C4-2B (cell line): Measurements from ENCODE around the gene FOXP1.

ENCODE experiments used
- H3K27ac ChIP-seq: fragments of 450-650 bp; 2 replicates; pipeline ENCODE4 v1.5.1; 2017
- ZFX ChIP-seq: fragments of 450-650 bp; IDR thresholded peaks from 2 replicates; pipeline ENCODE4 v1.6.1; 2017
- TF ChIP-seq, protein P1 (sequence below): fragments of 450-650 bp; conservative IDR thresholded peaks from 2 replicates; pipeline ENCODE4 v1.5.1; 2017; ENCODE audit warnings: mild to moderate bottlenecking

FOXP1 gene

DNA sequence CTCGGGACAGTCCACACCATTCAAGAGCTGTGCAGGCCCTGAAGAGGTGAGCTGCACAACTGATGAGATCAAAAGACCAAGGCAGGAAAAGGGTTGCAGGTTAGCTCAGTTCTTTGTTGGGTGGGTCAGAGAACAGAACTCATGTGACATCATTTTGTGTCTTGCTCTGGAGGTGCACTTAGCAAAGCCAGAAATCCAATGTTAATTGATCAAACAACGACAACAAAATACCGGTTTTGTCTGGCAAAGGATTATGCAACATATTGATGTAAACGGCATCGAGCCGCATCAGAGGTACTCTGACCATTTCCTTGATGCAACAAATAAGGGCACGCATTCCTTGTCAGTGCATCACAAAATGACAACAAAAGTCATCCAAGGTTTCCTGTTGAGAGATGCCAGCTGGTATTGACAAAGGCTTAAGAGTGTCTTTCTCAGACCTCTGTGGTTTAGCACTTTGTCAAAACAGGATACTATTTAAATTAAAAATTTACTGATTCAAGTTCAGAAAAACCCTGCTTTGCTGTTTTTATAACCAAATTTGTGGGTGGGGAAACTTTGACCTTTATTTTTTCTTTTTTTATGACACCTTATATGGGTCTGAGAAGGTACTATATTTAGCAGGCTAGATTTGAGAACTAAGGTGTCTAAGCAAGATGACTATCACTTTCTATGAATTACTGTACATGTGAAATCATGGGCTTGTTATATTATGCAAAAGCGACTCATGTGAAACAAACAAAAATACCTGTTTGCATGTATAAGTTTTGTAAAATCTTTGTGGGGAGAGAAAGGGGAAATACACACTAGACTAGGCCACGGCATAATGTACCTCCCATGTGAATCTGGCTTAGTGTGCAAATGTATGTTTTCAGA is 496.1 kb downstream of the FOXP1 start:
- H3K27ac ChIP-seq: no peak overlapping the region

DNA sequence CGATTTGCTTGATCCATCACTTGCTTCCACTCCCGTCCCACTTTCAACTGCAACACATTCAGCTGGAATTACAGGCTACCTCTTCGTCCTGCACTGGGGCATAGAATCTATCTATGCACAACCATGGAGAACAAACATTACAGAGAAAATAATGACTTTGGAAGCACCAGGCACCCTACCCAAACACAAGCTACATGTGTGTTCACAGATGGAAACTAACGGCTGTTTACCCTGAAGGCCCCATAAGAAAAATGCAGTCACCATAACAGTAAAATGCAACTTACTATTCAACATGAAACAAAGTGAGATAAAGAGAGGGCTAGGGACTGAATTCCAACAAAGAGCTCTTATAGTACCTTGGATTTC is 496.8 kb downstream of the FOXP1 start:
- TF ChIP-seq ZFX: no peak
- TF ChIP-seq, protein P1, sequence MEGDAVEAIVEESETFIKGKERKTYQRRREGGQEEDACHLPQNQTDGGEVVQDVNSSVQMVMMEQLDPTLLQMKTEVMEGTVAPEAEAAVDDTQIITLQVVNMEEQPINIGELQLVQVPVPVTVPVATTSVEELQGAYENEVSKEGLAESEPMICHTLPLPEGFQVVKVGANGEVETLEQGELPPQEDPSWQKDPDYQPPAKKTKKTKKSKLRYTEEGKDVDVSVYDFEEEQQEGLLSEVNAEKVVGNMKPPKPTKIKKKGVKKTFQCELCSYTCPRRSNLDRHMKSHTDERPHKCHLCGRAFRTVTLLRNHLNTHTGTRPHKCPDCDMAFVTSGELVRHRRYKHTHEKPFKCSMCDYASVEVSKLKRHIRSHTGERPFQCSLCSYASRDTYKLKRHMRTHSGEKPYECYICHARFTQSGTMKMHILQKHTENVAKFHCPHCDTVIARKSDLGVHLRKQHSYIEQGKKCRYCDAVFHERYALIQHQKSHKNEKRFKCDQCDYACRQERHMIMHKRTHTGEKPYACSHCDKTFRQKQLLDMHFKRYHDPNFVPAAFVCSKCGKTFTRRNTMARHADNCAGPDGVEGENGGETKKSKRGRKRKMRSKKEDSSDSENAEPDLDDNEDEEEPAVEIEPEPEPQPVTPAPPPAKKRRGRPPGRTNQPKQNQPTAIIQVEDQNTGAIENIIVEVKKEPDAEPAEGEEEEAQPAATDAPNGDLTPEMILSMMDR: no peak
- H3K27ac ChIP-seq: no peak overlapping the region

More for the DNA sequence above, 496.1 kb downstream of the FOXP1 start:
- TF ChIP-seq, protein P1: no peak
- no peak for TF ChIP-seq ZFX

DNA sequence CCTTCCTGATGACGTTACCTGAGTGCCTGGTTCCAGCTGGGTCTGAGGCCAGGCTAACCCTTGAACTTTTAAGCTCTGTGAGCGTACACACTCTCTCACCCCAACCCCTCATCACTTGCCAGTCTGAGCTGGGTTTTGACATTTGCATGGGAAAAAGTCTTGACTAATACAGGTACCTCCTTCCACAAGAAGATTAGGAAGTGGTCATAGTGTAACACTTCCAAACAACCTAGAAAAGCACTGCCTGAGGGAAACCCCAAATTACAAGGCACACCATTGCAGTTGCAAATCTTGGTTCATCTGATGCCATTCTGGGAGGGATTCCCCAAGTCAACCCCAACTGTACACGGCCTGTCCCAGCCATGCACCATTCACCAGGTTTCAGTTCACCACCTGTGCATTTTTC is 499.8 kb downstream of the FOXP1 start:
- no peak overlapping the region for H3K27ac ChIP-seq
- TF ChIP-seq ZFX: no peak
- TF ChIP-seq, protein P1: no peak

DNA sequence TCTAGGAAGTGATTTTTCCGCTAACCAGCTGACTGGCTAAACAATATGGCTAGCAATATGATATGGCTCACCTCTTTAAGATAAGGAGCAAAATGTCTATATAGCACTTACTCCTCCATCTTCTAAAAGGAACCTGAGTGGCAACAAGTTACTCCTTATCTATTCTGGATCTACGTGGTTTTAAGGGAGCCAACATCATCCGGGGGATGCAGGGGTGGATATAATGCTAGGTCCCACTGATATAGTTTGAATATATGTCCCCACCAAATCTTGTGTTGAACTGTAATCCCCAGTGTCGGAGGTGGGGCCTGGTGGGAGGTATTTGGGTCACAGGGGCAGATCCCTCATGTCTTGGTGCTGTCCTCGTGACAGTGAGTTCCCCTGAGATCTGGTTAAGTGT is 500.7 kb downstream of the FOXP1 start:
- TF ChIP-seq, protein P1: no peak
- TF ChIP-seq ZFX: no peak
- no peak overlapping the region for H3K27ac ChIP-seq

DNA sequence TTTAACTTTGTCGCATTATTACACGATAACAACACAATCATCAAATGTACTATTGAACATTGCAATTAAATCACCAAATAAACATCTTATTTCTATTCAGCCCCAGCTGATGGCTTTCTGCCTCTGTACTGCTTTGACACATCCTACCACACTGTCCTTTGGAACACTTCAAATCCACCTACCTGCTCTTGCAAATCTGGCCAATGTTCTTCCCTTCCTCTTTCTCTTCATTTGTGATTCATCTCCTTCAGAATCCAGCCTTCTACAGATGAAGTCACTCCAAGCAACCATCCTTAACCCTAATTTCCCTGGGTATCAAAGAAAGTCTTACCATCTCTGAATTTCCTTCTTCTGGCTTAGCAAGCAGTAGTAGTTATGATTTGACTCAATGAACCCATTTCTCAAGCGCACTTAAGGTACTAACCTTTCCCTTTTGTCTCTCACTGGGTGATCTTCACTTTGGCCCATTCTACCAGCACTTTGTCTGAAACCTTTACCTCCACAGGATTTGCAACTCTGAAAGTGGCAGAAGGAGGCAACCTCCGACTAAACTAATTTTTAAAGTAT is 502.9 kb downstream of the FOXP1 start:
- no peak for TF ChIP-seq ZFX
- TF ChIP-seq, protein P1: no peak
- no peak overlapping the region for H3K27ac ChIP-seq

DNA sequence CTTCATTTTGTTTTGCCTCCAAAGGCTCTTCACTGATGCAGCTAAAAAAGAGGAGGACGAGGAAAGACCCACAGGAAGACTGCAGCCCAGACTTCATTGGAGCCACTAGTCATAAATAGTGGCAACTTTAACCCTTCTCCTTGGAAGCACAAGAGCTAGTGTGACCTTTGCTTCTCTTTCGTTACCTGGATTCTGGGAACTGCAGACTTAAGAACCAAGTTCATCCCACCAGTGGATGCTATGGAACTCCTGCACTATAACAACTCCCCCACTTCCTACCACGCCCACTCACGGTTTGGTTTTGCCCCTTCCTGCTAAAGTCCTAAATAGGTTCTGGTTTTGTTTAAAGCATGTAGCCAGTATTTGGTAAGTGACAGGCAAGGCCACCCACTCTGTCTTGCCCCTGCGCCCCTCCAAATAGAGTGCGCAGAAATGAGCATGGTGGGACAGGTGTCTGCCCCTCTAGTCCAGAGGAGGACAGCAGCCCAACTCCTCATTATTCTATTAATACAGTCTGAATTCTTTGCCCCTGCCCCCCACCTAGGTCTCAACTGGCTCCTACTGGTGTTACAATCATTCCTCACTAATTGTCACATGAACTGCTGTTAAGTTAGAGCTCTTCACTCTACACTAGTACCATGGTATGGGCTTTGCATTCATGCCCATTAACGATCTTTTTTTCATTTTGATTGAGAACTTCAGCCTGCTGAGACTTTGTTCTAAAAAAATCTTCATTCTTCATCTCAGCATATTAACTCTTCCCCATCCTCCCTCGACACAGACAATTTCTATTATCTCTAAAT is 504.6 kb downstream of the FOXP1 start:
- no peak overlapping the region for H3K27ac ChIP-seq
- TF ChIP-seq, protein P1: no peak
- TF ChIP-seq ZFX: no peak

DNA sequence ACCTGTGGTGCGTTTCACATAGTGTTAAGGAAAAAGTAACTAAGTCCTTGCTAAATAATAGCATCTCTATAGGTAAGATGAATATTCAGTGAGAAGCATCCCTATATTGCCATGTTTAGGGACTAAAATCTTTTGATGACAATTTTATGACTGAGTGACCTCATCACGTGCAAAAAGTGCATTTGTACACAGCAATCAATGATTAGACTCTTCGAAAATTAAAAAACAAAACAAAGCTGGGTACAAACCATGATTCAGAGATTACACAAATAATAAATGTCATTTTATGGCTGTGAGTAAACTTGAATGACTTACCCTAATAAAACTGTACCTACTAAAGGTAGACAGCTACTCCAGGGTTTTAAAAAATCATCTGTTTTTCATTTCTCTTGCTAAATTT is 505.3 kb downstream of the FOXP1 start:
- H3K27ac ChIP-seq: no peak overlapping the region
- no peak for TF ChIP-seq ZFX
- TF ChIP-seq, protein P1: no peak
